ENCODE measurements around the gene HSDL1. TPM values are rescaled to one million over a fixed set of nuclear protein-coding genes. Genes with fewer than 3 reads are reported as not detected.

HSDL1 gene
- total RNA-seq, 2 experiments from 2014 or later = 16.3 to 25.1 TPM

DNA sequence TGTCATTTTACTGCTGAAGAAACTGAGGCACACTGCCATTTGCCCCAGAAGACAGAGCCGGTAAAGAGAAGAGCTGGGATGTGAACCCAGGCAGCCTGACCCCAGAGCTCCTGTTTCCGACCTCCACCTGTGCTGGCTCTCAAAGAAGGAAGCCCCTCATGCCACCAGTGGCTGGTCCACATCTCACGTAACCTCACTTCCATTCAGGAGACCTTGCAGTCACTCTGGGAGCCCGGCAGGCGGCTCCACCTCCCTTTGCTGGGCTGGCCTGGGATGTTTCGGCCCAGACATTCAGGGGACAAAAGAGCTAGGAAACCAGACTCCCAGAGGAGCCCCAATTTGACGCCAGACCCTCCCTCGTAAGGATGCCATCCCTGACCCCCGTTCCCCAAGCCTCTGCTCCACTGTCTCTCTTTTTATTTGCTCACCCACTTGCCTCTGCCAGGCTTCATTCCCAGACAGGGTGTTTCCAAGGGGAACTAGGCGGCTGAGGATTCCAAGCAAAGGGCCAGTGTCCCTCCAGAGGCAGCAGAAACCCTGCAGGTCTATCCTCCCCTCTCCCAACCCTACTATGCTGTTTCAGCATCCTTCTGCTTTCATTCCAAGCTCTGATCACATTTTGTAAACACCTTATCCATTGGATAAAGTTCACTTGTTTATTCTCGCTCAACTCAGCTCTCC, 39.1 kb upstream of the HSDL1 start:
- H3K27ac ChIP-seq (ENCODE audit: low read depth, low read length, poor library complexity, severe bottlenecking) = no peak overlapping the region
- BruUV-seq (replicated peaks) = no TSS peak
- no peak overlapping the region for H3K4me2 ChIP-seq (ENCODE audit: low read length)
- CTCF ChIA-PET (ENCODE audit: unreplicated experiment) = no interaction called here
- H2AFZ ChIP-seq (ENCODE audit: low read length) = no peak overlapping the region
- H3K4me1 ChIP-seq (ENCODE audit: insufficient read depth, low read length, poor library complexity, severe bottlenecking) = peaks cover 9% of the 10 kb centered on the region
- H3K36me3 ChIP-seq (ENCODE audit: insufficient read depth, low read length) = peaks cover 46% of the 10 kb centered on the region
- intact Hi-C loops (cut with micrococcal nuclease; ENCODE audit: unreplicated experiment) = no loop called here
- H4K20me1 ChIP-seq (ENCODE audit: insufficient read depth, low read length) = no peaks in the 10 kb centered on the region
- H3K9me2 ChIP-seq (ENCODE audit: insufficient read depth, low read length) = no peaks in the 10 kb centered on the region
- H3K4me3 ChIP-seq (ENCODE audit: low read depth, low read length, poor library complexity, severe bottlenecking) = no peak overlapping the region
- no peak for DNase-seq (ENCODE audit: low spot score)
- H3K9me3 ChIP-seq (ENCODE audit: low read length) = no peaks in the 10 kb centered on the region
- no peak for TF ChIP-seq CTCF (conservative IDR thresholded peaks at IDR 0.05; ENCODE audit: low read length)
- TF ChIP-seq EZH2phosphoT487 (IDR thresholded peaks at IDR 0.05; ENCODE audit: borderline replicate concordance, low read depth, low read length) = no peak
- POLR2A ChIA-PET = interaction anchor here (0.7 kb wide), 1 partner anchor 41 kb away, joined by 3 read pairs; no protein-coding TSS in a partner anchor
- peaks cover 21% of the 10 kb centered on the region; the same call in 1 of the 2 replicates for H3K79me2 ChIP-seq (ENCODE audit: insufficient read depth, low read depth, low read length)

- H3K9me2 ChIP-seq (ENCODE audit: insufficient read depth, low read length) = no peaks in the 10 kb centered on the region
- no TSS peak for BruUV-seq (replicated peaks)
- peaks cover 9% of the 10 kb centered on the region for H3K4me1 ChIP-seq (ENCODE audit: insufficient read depth, low read length, poor library complexity, severe bottlenecking)
- POLR2A ChIA-PET = no interaction called here
- no peak overlapping the region for H3K4me3 ChIP-seq (ENCODE audit: low read depth, low read length, poor library complexity, severe bottlenecking)
- peaks cover 21% of the 10 kb centered on the region; the same call in 1 of the 2 replicates for H3K79me2 ChIP-seq (ENCODE audit: insufficient read depth, low read depth, low read length)
- H2AFZ ChIP-seq (ENCODE audit: low read length) = no peak overlapping the region
- H3K27ac ChIP-seq (ENCODE audit: low read depth, low read length, poor library complexity, severe bottlenecking) = no peak overlapping the region
- H4K20me1 ChIP-seq (ENCODE audit: insufficient read depth, low read length) = no peaks in the 10 kb centered on the region; the same call in 1 of the 2 replicates
- CTCF ChIA-PET (ENCODE audit: unreplicated experiment) = no interaction called here
- no peak for DNase-seq (ENCODE audit: low spot score)
- intact Hi-C loops (cut with micrococcal nuclease; ENCODE audit: unreplicated experiment) = no loop called here
- TF ChIP-seq CTCF (conservative IDR thresholded peaks at IDR 0.05; ENCODE audit: low read length) = no peak
- TF ChIP-seq EZH2phosphoT487 (IDR thresholded peaks at IDR 0.05; ENCODE audit: borderline replicate concordance, low read depth, low read length) = no peak
- H3K9me3 ChIP-seq (ENCODE audit: low read length) = no peaks in the 10 kb centered on the region
- H3K4me2 ChIP-seq (ENCODE audit: low read length) = no peak overlapping the region
- peaks cover 50% of the 10 kb centered on the region for H3K36me3 ChIP-seq (ENCODE audit: insufficient read depth, low read length)
Measured at GRCh38 chr16:84183572-84183875, 38.5 kb upstream of the HSDL1 start.

Measured in OCI-LY7 (cell line).